ENCODE results near the gene KRTAP19-5. TPM values are rescaled to one million over a fixed set of nuclear protein-coding genes. Genes with fewer than 3 reads are reported as not detected.
A peak's percentile ranks its signal among the peaks of the same experiment; 100 is the strongest.
"Not testable (repeated sequence)": the region's sequence is repeated elsewhere in the genome, so short reads cannot be mapped to it uniquely, and the experiment has no call there.

The KRTAP19-5 gene
- total RNA-seq: not detected in 2 replicates

DNA sequence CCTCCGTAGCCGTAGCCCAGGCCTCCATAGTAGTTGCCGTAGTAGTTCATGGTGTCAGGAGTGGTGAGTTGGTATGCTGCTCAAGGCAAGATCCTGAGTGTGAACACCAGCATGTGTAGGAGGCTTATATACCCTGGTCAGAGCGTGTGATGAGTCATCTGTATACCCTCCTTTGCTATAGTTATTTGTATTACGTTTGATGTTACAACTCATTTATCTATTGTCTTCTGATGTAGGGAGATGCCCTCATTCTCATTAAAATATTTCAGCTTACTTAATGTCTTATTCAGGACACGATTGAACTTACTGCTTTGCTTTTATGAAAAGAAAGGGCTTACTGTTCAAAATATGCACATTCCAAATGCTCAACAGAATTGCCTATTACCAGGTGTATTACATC, at the start of gene KRTAP19-5:
TSS of gene KRTAP19-5 (minus strand) at position 101 of the 400 bp plus-strand sequence. CDS start at position 50, 51 bp downstream.
- Histone ChIP-seq H3K36me3 (ENCODE audit: control insufficient read depth, insufficient read depth, low read length) (no peaks in the 10 kb centered on the region), H3K4me3 (ENCODE audit: low read depth, low read length) (no peak within 1 kb of the TSS), H3K27me3 (ENCODE audit: control insufficient read depth, insufficient read depth, low read length) (no peaks in the 10 kb centered on the region)
- no peak for DNase-seq (ENCODE audit: low read depth)
- no peak for TF ChIP-seq CTCF (IDR thresholded peaks at IDR 0.05; ENCODE audit: insufficient read depth, low read length, poor library complexity, severe bottlenecking)

DNA sequence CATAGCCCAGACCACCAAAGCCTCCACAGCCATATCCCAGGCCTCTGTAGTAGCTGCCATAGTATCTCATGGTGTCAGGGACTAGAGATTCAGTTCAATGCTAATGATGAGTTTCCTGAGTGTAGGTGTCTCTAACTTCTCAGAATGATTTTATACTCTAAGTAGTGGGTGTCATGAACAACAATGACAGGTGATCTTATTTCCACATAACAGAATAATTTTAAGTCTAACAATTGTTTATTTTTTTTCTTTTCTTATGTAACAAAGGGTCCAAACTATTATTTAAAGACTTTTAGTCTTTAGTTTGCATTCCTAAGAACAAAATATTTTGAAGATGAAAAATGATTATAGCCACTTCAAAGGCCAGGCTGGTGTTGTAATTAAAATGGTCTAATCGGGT, 39.8 kb upstream of the KRTAP19-5 start, which contains the start of gene KRTAP19-6:
TSS of gene KRTAP19-6 (minus strand) at position 101 of the 400 bp plus-strand sequence. CDS start at position 70, 31 bp downstream.
- no peak for DNase-seq (ENCODE audit: low read depth)
- Histone ChIP-seq H3K4me3 (ENCODE audit: low read depth, low read length) (no peak within 1 kb of the TSS), H3K27me3 (ENCODE audit: control insufficient read depth, insufficient read depth, low read length) (no peaks in the 10 kb centered on the region), H3K36me3 (ENCODE audit: control insufficient read depth, insufficient read depth, low read length) (no peaks in the 10 kb centered on the region)
- TF ChIP-seq CTCF (IDR thresholded peaks at IDR 0.05; ENCODE audit: insufficient read depth, low read length, poor library complexity, severe bottlenecking): no peak

- Histone ChIP-seq H3K27me3 (ENCODE audit: control insufficient read depth, insufficient read depth, low read length) (no peaks in the 10 kb centered on the region), H3K4me3 (ENCODE audit: low read depth, low read length) (no peak overlapping the region), H3K36me3 (ENCODE audit: control insufficient read depth, insufficient read depth, low read length) (no peaks in the 10 kb centered on the region)
- TF ChIP-seq CTCF (IDR thresholded peaks at IDR 0.05; ENCODE audit: insufficient read depth, low read length, poor library complexity, severe bottlenecking): no peak
- DNase-seq (ENCODE audit: low read depth): no peak
These were observed 16.9 kb upstream of the KRTAP19-5 start for GRCh38 chr21:30518876-30519275.

- no peaks in the 10 kb centered on the region for H3K36me3 ChIP-seq (ENCODE audit: control insufficient read depth, insufficient read depth, low read length)
- DNase-seq (ENCODE audit: low read depth): no peak
- TF ChIP-seq CTCF (IDR thresholded peaks at IDR 0.05; ENCODE audit: insufficient read depth, low read length, poor library complexity, severe bottlenecking): no peak
- no peak overlapping the region for H3K4me3 ChIP-seq (ENCODE audit: low read depth, low read length)
- no peaks in the 10 kb centered on the region for H3K27me3 ChIP-seq (ENCODE audit: control insufficient read depth, insufficient read depth, low read length)
These were observed 13.7 kb upstream of the KRTAP19-5 start for GRCh38 chr21:30515681-30516080.

DNA sequence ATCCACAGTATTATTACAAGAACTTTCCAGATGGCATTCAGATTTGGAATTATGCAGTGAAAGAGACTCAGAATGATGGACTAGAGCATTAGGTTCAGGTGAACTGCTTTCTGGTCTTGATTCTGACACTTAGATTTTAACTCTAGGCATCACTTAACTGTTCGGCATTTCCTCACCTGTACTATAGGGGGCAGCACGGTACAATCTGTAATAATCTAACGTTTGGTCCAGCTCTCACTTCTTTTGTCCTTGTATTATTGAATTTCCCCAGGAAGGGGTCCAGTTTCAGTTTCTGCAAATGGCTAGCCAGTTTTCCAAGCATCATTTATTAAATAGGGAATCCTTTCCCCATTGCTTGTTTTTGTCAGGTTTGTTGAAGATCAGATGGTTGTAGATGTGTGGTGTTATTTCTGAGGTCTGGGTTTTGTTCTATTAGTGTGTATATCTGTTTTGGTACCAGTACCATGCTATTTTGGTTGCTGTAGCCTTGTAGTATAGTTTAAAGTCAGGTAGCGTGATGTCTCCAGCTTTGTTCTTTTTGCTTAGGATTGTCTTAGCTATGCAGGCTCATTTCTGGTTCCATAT, 3.8 kb upstream of the KRTAP19-5 start:
- not testable (repeated sequence) for H3K36me3 ChIP-seq (ENCODE audit: control insufficient read depth, insufficient read depth, low read length); H3K4me3 ChIP-seq (ENCODE audit: low read depth, low read length); H3K27me3 ChIP-seq (ENCODE audit: control insufficient read depth, insufficient read depth, low read length); DNase-seq (ENCODE audit: low read depth)
- peak; percentile 37 for TF ChIP-seq CTCF (IDR thresholded peaks at IDR 0.05; ENCODE audit: insufficient read depth, low read length, poor library complexity, severe bottlenecking)

DNA sequence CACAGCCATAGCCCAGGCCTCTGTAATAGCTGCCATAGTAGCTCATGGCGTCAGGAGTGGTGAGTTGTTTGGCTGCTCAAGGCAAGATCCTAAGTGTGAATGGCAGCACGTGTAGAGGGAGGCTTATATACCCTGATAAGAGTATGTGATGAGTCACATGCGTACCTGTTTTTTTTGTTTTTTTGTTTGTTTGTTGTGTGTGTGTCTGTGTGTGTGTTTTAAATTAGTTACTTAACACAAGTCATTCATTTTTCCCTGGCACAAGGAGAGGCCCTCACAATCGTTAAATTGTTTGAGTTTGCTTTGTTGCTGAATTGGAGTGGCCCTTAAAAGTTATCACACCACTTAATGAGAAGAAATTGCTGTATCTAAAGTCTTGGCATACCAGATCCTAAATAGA, 4.9 kb downstream of the KRTAP19-5 start, which contains the start of gene KRTAP19-4:
TSS of gene KRTAP19-4 (minus strand) at position 101 of the 400 bp plus-strand sequence. CDS start at position 46, 55 bp downstream.
- no peak within 1 kb of the TSS for H3K4me3 ChIP-seq (ENCODE audit: low read depth, low read length)
- TF ChIP-seq CTCF (IDR thresholded peaks at IDR 0.05; ENCODE audit: insufficient read depth, low read length, poor library complexity, severe bottlenecking): no peak
- no peaks in the 10 kb centered on the region for H3K36me3 ChIP-seq (ENCODE audit: control insufficient read depth, insufficient read depth, low read length)
- no peak for DNase-seq (ENCODE audit: low read depth)
- H3K27me3 ChIP-seq (ENCODE audit: control insufficient read depth, insufficient read depth, low read length): no peaks in the 10 kb centered on the region
